HL-60/S4 treated with retinoic acid at 250 ng/mL for 4 days and 3 days (cell line): Measurements from ENCODE around the gene DHX8.
"Not testable (repeated sequence)": the region's sequence is repeated elsewhere in the genome, so short reads cannot be mapped to it uniquely, and the experiment has no call there.

Experiments
- in situ Hi-C: fragments of 300-500 bp; cut with MboI; formaldehyde crosslinking; loops from 2 replicates; pipeline ENCODE4 v1.7.0; 2022; ENCODE audit warnings: low sequenced_read_pairs

Gene DHX8

DNA sequence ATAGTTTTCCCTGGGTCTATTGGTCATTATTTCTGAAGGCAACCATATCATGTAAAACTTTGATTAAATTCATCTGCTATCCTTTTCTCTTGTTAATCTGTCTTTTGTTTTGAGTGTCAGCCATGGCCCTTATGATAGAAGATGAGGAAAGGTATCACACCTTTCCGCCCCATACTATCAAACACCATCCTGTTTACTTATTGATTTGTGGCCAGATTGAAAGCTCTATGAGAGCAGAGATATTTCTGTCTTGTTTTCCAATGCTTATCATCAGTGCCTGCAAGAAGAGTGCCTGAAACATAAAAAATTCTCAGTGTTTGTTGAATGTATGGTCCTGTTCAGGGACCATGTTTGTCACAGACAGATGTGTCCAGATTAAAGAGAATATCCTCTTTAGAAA is 22.6 kb upstream of the DHX8 start:
- in situ Hi-C loops, result no loop called here

DNA sequence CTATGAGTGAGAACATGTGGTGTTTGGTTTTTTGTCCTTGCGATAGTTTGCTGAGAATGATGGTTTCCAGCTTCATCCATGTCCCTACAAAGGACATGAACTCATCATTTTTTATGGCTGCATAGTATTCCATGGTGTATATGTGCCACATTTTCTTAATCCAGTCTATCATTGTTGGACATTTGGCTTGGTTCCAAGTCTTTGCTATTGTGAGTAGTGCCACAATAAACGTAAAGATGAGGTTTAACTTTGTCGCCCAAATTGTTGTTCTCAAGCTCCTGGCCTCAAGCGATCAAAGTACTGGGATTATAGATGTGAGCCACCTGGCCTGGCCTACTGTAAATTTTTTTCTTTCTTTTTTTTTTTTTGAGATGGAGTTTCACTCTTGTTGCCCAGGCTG is 21.2 kb upstream of the DHX8 start:
- in situ Hi-C loops, result not testable (repeated sequence)

DNA sequence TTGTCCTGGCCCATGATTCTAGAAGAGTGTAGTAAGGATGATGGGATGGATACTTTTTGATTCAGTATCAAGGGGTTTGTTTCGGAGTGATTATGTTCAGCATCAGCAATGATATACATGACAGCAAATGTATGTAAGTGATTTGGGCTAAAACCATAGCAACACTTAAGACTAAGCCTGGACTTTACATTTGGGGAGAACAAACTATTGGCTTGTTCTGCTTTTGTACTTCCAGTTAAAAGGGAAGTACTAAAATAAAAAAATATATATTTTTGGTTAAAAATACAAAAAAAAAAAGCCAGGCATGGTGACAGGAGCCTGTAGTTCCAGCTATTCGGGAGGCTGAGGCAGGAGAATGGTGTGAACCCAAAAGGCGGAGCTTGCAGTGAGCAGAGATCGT is 20.5 kb upstream of the DHX8 start:
- in situ Hi-C loops, result no loop called here

DNA sequence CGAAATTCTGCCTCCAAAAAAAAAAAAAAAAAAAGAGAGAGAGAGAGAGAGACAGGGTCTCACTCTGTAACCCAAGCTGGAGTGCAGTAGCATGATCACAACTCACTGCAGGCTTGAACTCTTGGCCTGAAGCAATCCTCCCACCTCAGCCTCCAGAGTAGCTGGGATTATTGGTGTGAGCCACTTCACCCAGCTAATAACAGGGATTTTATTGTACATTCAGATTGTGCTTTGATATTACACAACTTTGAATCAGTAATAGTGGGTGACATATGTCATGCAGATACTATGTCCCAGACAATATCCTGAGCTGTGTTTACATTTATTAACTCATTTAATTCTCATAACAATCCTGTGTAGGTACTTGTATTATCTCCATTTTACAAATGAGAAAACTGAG is 19.7 kb upstream of the DHX8 start:
- in situ Hi-C loops, result no loop called here

DNA sequence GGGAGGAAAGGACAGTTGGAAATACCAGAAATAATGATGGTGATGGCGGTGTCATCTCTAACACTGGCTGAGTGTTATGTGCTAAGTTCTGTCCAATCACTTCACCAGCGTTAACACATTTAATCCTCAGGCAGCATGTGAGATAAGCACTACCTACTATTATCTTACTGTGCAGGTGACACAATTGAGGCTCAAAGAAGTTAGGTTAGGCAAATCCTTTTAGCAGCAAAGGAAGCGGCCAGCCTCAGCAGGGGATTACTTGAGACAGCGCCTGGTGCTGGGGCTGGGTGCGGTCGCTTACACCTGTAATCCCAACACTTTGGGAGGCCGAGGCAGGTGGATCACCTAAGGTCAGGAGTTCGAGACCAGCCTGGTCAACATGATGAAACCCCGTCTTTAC is 18.7 kb upstream of the DHX8 start:
- in situ Hi-C loops, result loop anchor here (5.0 kb wide), 1 partner anchor 63 kb away; no protein-coding TSS in a partner anchor

DNA sequence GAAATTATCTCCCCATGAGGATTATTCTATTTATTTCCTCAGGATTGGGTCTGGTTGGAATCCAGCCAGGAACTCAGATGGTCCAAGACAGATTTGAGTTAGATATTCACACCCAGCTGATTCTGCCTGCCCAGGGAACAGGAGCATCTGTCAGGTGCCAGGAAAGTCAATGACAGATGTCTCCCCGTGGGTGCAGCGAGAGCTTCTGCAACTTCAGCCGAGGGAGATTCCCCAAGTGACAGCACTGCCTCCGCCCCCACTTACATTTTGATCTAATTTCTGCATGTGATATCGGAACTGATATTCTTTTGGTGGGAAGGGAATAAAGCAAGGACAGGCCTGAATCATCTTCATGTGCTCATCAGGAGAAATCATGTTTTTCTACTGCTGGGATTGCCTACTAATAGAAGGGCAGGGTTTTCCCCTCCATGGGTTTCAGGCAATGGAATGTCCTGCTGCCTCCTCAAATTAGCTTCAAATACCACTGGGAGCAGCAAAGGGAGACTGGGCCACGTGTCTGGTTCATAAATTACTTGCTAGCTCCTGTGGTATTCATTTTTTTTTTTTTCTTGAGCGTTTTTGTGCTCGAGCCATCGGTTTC is 15.7 kb upstream of the DHX8 start:
- in situ Hi-C loops, result loop anchor here (5.0 kb wide), 1 partner anchor 66 kb away; no protein-coding TSS in a partner anchor

DNA sequence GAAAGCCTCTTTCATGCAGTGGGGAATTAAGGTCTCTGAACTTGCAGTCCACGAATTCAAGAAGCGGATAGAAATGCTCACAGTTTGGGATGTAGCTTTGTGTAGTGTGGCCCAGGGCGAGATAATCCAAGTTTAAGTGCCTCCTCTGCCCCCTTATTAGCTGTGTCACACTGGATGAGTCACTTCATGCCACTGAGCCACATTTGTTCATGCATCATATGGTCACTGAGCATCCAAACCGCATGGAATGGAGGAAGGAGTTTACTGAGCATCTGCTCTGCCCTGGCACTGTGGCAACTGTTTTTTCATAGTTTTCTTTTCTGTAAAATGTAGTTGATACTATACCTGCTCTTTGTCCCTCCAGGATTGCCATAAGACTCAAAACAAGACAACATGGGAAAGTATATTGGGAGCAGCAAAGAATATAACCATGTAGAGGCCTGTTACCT is 15.1 kb upstream of the DHX8 start:
- in situ Hi-C loops, result loop anchor here (5.0 kb wide), 1 partner anchor 66 kb away; no protein-coding TSS in a partner anchor

DNA sequence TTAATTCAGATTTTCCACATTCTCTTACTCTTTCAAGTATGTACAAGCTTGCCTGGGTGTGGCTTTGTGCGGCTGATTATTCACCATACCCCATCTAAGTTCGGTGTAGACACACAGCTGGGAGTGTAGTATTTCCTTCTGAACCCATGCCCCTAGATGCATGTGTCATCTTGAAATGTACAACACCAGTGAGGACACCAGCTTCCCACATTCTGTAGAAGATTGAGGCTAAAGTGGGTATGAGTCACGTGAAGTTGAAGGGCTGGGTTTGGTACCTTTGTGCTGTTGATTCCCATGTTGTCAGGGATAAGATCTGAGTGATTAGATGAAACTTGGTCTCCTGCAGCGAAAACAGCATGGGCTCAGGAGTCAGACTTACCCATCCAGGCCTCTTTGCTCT is 14.6 kb upstream of the DHX8 start:
- in situ Hi-C loops, result loop anchor here (5.0 kb wide), 1 partner anchor 67 kb away; no protein-coding TSS in a partner anchor

DNA sequence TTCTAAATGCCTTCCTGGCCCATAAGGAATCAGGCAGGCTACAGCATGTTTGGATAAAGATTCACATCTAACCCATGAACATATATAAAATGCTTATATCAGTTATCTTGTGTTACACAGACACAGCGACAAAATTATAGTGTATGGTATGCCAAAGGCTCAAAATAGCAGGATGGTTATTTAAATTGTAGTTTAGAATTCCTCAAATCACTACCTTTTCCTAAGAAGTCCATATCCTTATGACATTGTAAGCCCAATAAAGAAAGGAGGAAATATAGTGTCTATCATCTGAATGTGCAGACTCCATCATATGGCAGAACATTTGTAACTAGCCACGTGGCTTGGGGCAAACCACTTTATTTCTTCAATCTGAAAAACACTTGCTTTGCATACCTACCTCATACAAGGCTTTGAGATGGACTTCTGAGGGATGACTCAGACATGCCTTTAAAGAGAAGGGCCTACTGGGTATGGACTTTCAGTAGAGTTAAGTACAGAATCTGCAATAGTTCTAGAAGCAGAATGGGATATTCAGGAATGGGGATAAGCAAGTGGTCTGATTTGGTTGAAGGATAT is 12.1 kb upstream of the DHX8 start:
- in situ Hi-C loops, result no loop called here

DNA sequence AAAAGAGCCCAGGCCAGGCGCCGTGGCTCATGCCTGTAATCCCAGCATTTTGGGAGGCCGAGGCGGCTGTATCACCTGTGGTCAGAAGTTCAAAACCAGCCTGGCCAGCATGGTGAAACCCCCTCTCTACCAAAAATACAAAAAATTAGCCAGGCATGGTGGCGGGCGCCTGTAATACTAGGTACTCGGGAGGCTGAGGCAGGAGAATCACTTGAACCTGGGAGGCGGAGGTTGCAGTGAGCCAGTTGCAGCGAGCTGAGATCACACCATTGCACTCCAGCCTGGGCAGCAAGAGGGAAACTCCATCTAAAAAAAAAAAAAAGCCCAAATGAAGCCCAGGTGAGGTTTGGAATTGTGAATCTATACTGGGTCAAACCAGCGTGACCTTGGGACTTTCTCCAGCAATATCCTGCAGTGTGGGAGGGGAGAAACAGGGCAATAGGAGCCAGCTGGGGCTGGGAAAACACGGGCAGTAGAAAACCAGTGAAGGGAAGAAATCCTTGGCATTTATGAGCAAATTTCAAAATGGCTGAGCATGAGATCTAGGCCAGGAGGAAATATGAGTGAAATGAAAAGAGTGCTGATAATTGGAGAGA is 8.2 kb upstream of the DHX8 start:
- in situ Hi-C loops, result no loop called here

DNA sequence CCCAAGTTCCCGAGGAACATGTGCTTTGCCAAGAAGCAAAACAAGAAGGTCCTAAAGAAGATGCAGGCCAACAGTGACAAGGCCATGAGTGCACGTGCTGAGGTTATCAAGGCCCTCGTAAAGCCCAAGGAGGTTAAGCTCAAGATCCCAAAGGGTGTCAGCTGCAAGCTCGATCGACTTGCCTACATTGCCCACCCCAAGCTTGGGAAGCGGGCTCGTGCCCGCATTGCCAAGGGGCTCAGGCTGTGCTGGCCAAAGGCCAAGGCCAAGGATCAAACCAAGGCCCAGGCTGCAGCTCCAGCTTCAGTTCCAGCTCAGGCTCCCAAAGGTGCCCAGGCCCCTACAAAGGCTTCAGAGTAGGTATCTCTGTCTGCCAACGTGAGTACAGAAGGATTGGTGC is 7.5 kb upstream of the DHX8 start:
- in situ Hi-C loops, result not testable (repeated sequence)

DNA sequence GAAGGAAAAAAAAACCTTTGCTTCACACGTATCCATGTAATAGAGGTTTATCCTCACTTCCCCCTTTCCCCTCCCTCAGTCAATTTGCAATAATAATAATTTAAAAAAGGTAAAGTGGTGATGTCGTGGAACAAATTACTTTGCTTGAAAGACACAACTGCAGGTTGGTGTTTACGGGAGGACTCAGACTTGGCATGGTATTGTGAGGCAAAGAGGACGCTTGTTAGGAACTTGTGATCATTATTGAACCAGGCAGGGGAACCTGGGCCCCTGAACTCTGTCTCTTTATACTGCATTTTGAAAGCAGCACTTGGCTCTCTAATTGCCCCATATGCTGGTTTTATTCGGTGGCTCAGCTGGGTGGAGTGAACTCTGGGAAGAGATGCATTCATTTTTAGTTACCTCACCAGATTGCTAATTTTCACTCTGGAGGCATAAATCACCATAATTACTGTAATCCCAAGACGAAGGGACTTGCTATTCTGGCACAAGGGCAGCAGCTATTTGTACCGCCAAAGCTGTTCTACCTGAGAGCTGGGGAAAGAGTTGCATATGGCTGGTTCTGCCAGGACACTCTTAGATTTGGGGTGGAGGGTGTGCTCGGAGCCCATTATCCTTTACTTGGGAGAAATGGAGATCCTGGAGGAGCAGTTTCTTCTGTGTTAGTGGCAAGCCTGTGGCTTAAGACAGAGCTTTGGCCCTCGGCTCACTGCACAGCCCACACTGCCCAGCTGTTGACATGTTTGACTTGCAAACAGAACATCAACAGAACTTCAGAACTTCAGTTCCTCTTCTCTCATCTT is 5.7 kb upstream of the DHX8 start:
- in situ Hi-C loops, result no loop called here

DNA sequence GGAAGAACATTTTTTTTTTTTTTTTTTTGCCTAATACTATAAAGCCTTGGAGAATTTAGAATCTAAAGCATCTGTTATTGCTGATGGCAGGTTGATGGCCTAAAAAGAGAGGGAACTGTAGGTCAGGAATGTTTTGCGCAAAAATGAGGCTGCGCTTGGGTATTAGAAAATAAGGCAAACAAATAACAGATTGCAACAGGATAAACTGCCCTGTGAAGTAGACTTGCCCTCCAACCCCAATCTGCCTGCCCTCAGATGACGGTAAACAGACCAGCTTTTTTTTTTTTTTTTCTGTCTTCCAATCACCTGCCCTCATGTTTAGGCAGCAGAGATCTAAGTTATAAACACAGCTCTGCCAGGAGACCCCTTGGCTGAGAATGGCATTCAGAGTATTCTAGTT is 3.8 kb upstream of the DHX8 start:
- in situ Hi-C loops, result no loop called here

DNA sequence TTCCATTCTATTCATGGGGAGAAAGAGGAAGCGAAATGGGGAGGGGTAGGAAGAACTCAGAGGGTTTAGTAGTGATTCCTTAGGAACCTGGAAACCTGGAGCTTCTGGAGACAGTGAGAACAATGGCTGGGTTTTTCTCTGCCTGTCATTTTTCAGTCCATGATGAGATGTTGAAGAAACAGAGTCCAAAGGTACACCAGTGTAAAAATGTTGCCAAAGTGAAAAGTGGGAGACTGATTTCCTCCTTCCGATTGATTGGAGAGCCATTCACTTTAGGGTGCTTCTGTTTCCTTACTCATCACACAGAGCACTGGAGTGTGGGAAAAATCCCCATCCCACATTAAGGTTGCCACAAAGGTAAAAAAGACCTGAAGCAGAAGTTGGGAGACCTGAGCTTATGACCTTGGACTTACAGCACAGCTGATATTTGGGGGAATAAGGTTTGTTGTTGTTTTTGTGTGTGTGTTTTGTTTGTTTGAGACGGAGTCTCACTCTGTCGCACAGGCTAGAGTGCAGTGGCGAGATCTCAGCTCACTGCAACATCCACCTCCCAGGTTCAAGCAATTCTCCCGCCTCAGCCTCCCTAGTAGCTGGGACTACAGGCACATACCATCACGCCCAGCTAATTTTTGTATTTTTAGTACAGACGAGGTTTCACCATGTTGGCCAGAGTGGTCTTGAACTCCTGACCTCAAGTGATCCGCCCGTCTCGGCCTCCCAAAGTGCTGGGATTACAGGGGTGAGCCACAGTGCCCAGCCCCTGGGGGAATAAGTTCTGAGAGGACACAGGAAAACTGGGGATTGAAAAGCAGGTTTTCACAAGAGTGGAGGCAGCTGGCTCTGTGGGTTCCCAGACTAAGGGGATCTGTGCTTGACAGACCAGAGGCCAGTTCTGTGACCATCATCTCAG is 1.4 kb upstream of the DHX8 start:
- in situ Hi-C loops, result no loop called here

DNA sequence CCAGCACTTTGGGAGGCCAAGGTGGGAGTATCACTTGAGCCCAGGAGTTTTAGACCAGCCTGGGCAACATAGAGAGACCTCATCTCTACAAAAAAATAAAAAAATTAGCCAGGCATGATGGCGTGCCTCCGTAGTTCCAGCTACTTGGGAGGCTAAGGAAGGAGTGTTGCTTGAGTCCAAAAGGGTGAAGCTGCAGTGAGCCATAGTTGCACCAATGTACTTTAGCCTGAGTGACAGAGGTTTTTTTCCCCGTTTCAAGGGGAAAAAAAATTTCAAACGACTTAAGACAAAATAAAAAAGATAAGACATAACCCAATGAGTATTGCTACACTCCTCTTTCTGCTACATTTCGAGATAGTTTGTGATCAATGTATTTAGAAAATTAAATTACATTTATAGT is 6.8 kb downstream of the DHX8 start:
- in situ Hi-C loops, result no loop called here

DNA sequence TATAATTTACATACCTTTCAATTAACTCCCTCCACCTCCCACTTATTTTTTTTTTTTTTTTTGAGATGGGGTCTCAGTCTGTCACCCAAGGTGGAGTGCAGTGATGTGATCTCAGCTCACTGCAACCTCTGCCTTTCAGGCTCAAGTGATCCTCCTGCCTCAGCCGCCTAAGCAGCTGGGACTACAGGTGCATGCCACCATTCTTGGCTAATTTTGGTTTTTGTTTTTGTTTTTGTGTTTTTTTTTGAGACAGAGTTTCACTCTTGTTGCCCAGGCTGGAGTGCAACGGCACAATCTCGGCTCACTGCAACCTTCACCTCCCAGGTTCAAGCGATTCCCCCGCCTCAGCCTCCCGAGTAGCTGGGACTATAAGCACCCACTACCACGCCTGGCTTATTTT is 25.7 kb downstream of the DHX8 start:
- in situ Hi-C loops, result not testable (repeated sequence)

DNA sequence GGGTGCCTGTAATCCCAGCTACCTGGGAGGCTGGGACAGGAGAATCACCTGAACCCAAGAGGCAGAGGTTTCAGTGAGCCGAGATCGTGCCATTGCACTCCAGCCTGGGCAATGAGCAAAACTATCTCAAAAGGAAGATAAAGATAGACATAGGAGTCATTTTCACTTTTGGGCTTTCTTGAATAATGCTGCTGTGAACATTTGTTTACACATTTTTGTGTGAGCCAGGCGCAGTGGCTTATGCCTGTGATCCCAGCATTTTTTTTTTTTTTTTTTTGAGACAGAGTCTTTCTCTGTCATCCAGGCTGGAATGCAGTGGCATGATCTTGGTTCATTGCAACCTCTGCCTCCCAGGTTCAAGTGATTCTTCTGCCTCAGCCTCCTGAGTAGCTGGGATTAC is 27.4 kb downstream of the DHX8 start:
- in situ Hi-C loops, result not testable (repeated sequence)

DNA sequence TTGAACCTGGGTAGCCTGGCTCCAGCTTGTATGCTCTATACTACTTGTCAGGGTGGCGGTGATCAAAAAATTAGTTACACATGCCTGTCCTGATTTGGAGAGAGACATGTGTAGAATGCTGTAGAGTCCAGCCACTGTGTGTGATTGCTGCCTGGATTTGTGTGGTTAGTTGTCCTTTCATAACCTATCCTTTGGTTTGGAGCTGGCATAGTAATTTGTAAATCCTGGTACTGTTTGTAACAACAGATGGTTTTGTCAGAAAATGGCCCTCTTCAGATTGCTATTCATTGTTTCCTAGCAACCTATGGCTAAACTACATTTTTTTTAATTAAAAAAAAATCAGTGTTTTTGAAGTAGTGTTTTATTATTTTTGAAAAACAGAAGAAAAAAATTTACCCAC is 31.9 kb downstream of the DHX8 start:
- in situ Hi-C loops, result no loop called here

DNA sequence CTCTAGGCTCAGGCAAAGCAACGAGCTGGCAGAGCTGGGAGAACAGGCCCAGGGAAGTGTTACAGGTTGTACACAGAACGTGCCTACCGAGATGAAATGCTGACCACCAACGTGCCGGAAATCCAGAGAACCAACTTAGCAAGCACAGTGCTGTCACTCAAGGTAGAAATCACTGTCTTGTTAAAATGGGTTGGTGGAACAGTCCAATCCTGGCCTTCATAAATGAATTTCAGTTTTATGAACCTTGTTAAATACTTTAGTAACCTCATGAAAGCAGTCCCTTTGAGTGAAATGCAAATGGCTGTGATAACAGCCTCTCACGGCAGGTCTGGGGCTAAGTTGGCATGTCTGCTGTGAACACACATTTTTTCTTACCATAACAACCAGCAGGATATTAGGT is 33.4 kb downstream of the DHX8 start:
- in situ Hi-C loops, result no loop called here

DNA sequence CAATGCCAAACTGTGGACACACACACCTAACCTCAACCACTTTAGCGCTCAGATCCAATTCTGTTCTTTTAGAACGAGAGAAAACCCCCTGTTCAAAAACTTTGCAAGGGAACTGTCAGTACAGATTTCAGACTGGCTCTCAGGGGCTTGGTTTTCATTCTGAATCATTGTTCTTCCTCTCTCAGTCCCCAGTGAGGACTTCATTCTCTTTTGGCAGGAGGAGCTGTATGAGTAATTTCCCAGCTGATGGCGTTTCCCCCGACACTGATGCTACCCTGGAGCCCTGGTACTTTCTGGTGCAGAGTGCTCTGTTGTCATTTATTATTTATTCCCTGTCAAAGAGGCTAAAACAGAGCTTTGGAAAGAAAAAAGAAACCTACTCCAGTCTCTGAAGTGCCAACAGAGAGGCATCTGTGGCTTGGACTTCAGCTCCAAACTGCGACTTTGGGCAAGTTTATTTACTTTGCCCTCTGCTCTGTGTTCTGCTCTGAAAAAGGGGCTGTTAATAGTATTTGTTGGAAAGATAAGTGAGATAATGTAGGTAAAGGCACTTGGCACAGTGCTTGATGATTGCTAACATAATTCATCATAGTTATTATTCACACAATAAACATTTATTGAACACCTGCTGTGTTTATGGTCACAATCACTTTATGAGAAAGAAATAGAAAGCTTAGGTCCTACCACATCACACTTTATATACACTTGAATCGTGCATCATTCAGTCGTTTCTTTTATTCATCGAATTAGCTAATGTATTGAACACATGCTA is 34.0 kb downstream of the DHX8 start:
- in situ Hi-C loops, result no loop called here
